GF-D8 (cell line): ENCODE results near the gene POLD1.

ENCODE experiments used
- DNase-seq: peaks from one replicate; lab custom pipeline; 2025; lab: John Stamatoyannopoulos, UW

Gene POLD1

DNA sequence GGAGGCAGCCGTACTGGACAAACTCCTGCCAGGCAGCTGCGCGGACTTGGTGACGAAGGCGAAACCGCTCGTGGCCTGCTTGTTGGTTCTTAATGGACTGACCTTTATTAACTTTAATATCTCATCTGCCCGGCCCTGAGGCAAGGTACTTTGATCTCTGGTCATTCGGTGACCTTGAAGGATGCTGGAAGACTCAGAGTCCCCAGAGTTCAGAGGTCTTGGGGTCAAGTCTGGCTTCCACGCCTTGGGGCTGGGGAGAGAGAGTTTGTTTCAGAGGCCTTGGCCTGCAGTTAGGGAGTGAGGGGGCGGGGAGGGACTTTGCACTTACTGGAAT is 82.5 kb downstream of the POLD1 start:
- DNase-seq, result no peak

DNA sequence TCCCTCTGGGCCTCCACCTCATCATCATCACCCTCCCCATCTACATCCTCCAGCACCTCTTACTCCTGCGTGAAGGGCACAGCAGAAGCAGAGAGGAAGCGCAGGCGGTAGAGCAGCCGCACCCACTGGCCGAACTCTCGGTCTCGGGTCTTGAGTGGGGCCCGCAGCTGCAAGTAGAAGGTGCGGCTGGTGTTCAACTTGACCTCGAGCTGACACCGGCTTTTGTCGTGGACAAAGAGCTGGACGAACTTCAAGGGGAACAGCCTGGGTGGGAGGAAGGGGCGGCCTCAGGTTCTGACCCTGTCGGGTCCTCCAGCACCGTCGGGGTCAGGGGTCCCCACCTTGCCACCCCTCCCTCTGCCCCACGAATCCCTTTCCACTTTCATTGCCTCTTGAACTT is 83.4 kb downstream of the POLD1 start:
- DNase-seq, result no peak
